HCT116 (cell line): ENCODE measurements around the gene SLC38A9. TPM values are rescaled to one million over a fixed set of nuclear protein-coding genes. Genes with fewer than 3 reads are reported as not detected.

Experiments used
- ATAC-seq: fragments of 200-7000 bp; cut with Tn5 transposase; 2 replicates; pipeline ENCODE4 v1.9.1; 2020; ENCODE audit warnings: mild to moderate bottlenecking, moderate library complexity
- BruUV-seq: library from RNA; stranded (reverse); fragments of 400-500 nt; replicated peaks from 2 replicates; lab custom pipeline; 2021; lab: Mats Ljungman, UMichigan
- CTCF ChIA-PET: fragments of 300-600 bp; sonication (Branson Sonifier 250); formaldehyde crosslinking; loops from one replicate; lab custom pipeline; 2021; ENCODE audit warnings: antibody characterized with exemption; lab: Charles Lee
- POLR2A ChIA-PET: fragments of 300-600, 350-600 bp; sonication (Branson Sonifier 250); formaldehyde crosslinking; loops from one replicate; lab custom pipeline; 2021; ENCODE audit warnings: antibody characterized with exemption; lab: Charles Lee
- RAD21 ChIA-PET, 2 experiments: fragments of 300-600 bp; sonication (Branson Sonifier 250); formaldehyde crosslinking; loops; one replicate each; lab custom pipeline; 2023; ENCODE audit warnings: low total read pairs in 2 of 2; ENCODE audit not compliant: uncharacterized antibody in 2 of 2, unreplicated experiment in 2 of 2, low non-redundant PET in 1 of 2; lab: Charles Lee
- DNase-seq: peaks from one replicate; pipeline ENCODE4 v3.0.0-alpha.2; 2010; ENCODE audit warnings: low read depth, low spot score
- H2AFZ ChIP-seq: fragments of 200-600 bp; shearing (Covaris generic), sonication (generic); 2 replicates; pipeline ENCODE4 v1.6.1; 2017; ENCODE audit warnings: low read depth, mixed run types, mixed read lengths, antibody characterized with exemption, low read length; ENCODE audit not compliant: poor library complexity, severe bottlenecking
- H3K27ac ChIP-seq: 2 replicates; pipeline ENCODE4 v1.5.1; 2012; ENCODE audit warnings: low read depth, low read length
- H3K27me3 ChIP-seq: fragments of 200-600 bp; sonication (generic); 2 replicates; pipeline ENCODE4 v1.6.1; 2016; ENCODE audit warnings: mixed run types, low read length, mixed read lengths; ENCODE audit not compliant: insufficient read depth
- H3K36me3 ChIP-seq, 2 experiments: fragments of 200-500 bp in 1 of 2; fragments of 200-600 bp in 1 of 2; sonication (Bioruptor generic) in 1 of 2; sonication (generic) in 1 of 2; 2 replicates each; pipeline versions ENCODE4 v1.5.1 to v1.6.1; 2014 to 2016; ENCODE audit warnings: low read length in 2 of 2, inconsistent platforms in 1 of 2, mixed read lengths in 1 of 2, mixed run types in 1 of 2; ENCODE audit not compliant: insufficient read depth in 2 of 2, control insufficient read depth in 1 of 2
- H3K4me1 ChIP-seq, 2 experiments: fragments of 200-600 bp in 1 of 2; sonication (generic) in 1 of 2; 2 replicates each; pipeline versions ENCODE4 v1.5.1 to v1.6.1; 2012 to 2017; ENCODE audit warnings: low read length in 2 of 2, inconsistent platforms in 1 of 2, mild to moderate bottlenecking in 1 of 2, mixed read lengths in 1 of 2, mixed run types in 1 of 2, moderate library complexity in 1 of 2; ENCODE audit not compliant: insufficient read depth in 2 of 2, control insufficient read depth in 1 of 2
- H3K4me2 ChIP-seq: fragments of 200-600 bp; sonication (generic); 2 replicates; pipeline ENCODE4 v1.6.1; 2017; ENCODE audit warnings: mixed run types, low read length, mixed read lengths
- H3K4me3 ChIP-seq, 2 experiments: fragments of 200-600 bp in 1 of 2; sonication (generic) in 1 of 2; replicated peaks in 1 of 2; 2 replicates each; pipeline ENCODE4 v1.5.1; 2011 to 2016; ENCODE audit warnings: low read length in 2 of 2, control low read depth in 1 of 2, low read depth in 1 of 2, mild to moderate bottlenecking in 1 of 2, mixed read lengths in 1 of 2, mixed run types in 1 of 2
- H3K79me2 ChIP-seq: fragments of 200-600 bp; sonication (generic); 2 replicates; pipeline ENCODE4 v1.6.1; 2017; ENCODE audit warnings: mild to moderate bottlenecking, mixed run types, low read length, moderate library complexity, mixed read lengths; ENCODE audit not compliant: insufficient read depth
- H3K9ac ChIP-seq: fragments of 200-600 bp; sonication (generic); 2 replicates; pipeline ENCODE4 v1.6.1; 2016; ENCODE audit warnings: low read length, mixed read lengths
- H3K9me2 ChIP-seq: fragments of 200-600 bp; sonication (generic), shearing (Covaris generic); 2 replicates; pipeline ENCODE4 v1.6.1; 2017; ENCODE audit warnings: mixed run types, mild to moderate bottlenecking, moderate library complexity; ENCODE audit not compliant: insufficient read depth
- H3K9me3 ChIP-seq, 2 experiments: fragments of 200-500 bp in 1 of 2; fragments of 200-600 bp in 1 of 2; sonication (Bioruptor generic) in 1 of 2; sonication (generic) in 1 of 2; 2 replicates each; pipeline ENCODE4 v1.6.1; 2014 to 2017; ENCODE audit warnings: low read length in 2 of 2, mixed read lengths in 2 of 2, inconsistent platforms in 1 of 2, low read depth in 1 of 2, mild to moderate bottlenecking in 1 of 2, mixed run types in 1 of 2, moderate library complexity in 1 of 2; ENCODE audit not compliant: control insufficient read depth in 1 of 2, insufficient read depth in 1 of 2
- H4K20me1 ChIP-seq: fragments of 200-600 bp; sonication (generic), shearing (Covaris generic); 2 replicates; pipeline ENCODE4 v1.6.1; 2017; ENCODE audit warnings: mixed run types, mild to moderate bottlenecking, moderate library complexity; ENCODE audit not compliant: insufficient read depth
- CBX3 ChIP-seq: IDR thresholded peaks from 2 replicates; pipeline ENCODE4 v1.6.1; 2012; ENCODE audit warnings: low read depth
- CEBPB ChIP-seq: IDR thresholded peaks from 2 replicates; pipeline ENCODE4 v1.6.1; 2012; ENCODE audit warnings: low read depth
- EGR1 ChIP-seq: IDR thresholded peaks from 2 replicates; pipeline ENCODE4 v1.6.1; 2012; ENCODE audit warnings: low read depth
- ELF1 ChIP-seq: IDR thresholded peaks from 2 replicates; pipeline ENCODE4 v1.6.1; 2012; ENCODE audit warnings: low read depth, borderline replicate concordance
- EZH2phosphoT487 ChIP-seq: fragments of 200-600 bp; IDR thresholded peaks from 2 replicates; pipeline ENCODE4 v1.6.1; 2018; ENCODE audit warnings: antibody characterized with exemption, borderline replicate concordance
- FOSL1 ChIP-seq: IDR thresholded peaks from 2 replicates; pipeline ENCODE4 v1.6.1; 2012; ENCODE audit warnings: low read depth
- JUND ChIP-seq: IDR thresholded peaks from 2 replicates; pipeline ENCODE4 v1.6.1; 2012
- MAX ChIP-seq: IDR thresholded peaks from 2 replicates; pipeline ENCODE4 v1.6.1; 2012
- POLR2A ChIP-seq: IDR thresholded peaks from 2 replicates; pipeline ENCODE4 v1.7.0; 2011; ENCODE audit warnings: borderline replicate concordance; ENCODE audit not compliant: insufficient read depth, insufficient read length; ENCODE audit errors: extremely low read depth
- POLR2AphosphoS5 ChIP-seq: IDR thresholded peaks from 2 replicates; pipeline ENCODE4 v1.6.1; 2011; ENCODE audit warnings: mild to moderate bottlenecking, low read depth, low read length, moderate library complexity
- RAD21 ChIP-seq: IDR thresholded peaks from 2 replicates; pipeline ENCODE4 v1.6.1; 2012; ENCODE audit warnings: low read depth, mild to moderate bottlenecking
- REST ChIP-seq: IDR thresholded peaks from 2 replicates; pipeline ENCODE4 v1.6.1; 2012; ENCODE audit warnings: low read depth
- SIN3A ChIP-seq: IDR thresholded peaks from 2 replicates; pipeline ENCODE4 v1.6.1; 2012; ENCODE audit warnings: low read depth
- SRF ChIP-seq: IDR thresholded peaks from 2 replicates; pipeline ENCODE4 v1.6.1; 2012; ENCODE audit warnings: low read depth
- TCF7L2 ChIP-seq: IDR thresholded peaks from 2 replicates; pipeline ENCODE4 v1.7.0; 2011; ENCODE audit warnings: borderline replicate concordance, inconsistent platforms; ENCODE audit not compliant: insufficient read depth, insufficient read length; ENCODE audit errors: extremely low read depth
- YY1 ChIP-seq: IDR thresholded peaks from 2 replicates; pipeline ENCODE4 v1.6.1; 2011; ENCODE audit warnings: low read length, low read depth, moderate library complexity, mild to moderate bottlenecking; ENCODE audit not compliant: insufficient replicate concordance; ENCODE audit errors: extremely low read depth
- ZBTB33 ChIP-seq: IDR thresholded peaks from 2 replicates; pipeline ENCODE4 v1.6.1; 2011; ENCODE audit warnings: mild to moderate bottlenecking, low read length, moderate library complexity; ENCODE audit not compliant: insufficient replicate concordance; ENCODE audit errors: extremely low read depth
- ZFX ChIP-seq: fragments of 450-650 bp; IDR thresholded peaks from 2 replicates; pipeline ENCODE4 v1.6.1; 2017
- intact Hi-C: fragments of 100-400 bp; cut with micrococcal nuclease; formaldehyde crosslinking; loops from 2 replicates; pipeline ENCODE4 v1.10.0; 2022
- total RNA-seq: library from RNA; stranded (reverse); gene quantifications from one replicate; pipeline ENCODE4 v1.2.1, GENCODE V29; 2021; ENCODE audit not compliant: unreplicated experiment

The SLC38A9 gene
- total RNA-seq, 1 experiment from 2014 or later, result 12.6 TPM

- peaks cover 16 to 21% of the 10 kb centered on the region in 2 experiments for H3K4me1 ChIP-seq
- no peak overlapping the region; the same call in 1 of the 2 replicates for H3K4me2 ChIP-seq
- H4K20me1 ChIP-seq, result no peaks in the 10 kb centered on the region
- H3K27ac ChIP-seq, result no peak overlapping the region
- no peak for DNase-seq
- BruUV-seq, result no TSS peak
- H3K79me2 ChIP-seq, result no peaks in the 10 kb centered on the region
- TF ChIP-seq MAX, result no peak
- TF ChIP-seq YY1, result no peak
- TF ChIP-seq EGR1, result no peak
- TF ChIP-seq SIN3A, result no peak
- TF ChIP-seq RAD21, result no peak
- no peak for TF ChIP-seq FOSL1
- no peak for TF ChIP-seq POLR2A
- no peak for TF ChIP-seq CEBPB
- TF ChIP-seq EZH2phosphoT487, result no peak
- TF ChIP-seq POLR2AphosphoS5, result no peak
- no peak for TF ChIP-seq ELF1
- TF ChIP-seq SRF, result no peak
- TF ChIP-seq TCF7L2, result no peak
- TF ChIP-seq JUND, result no peak
- TF ChIP-seq REST, result no peak
- TF ChIP-seq ZBTB33, result no peak
- TF ChIP-seq CBX3, result no peak
- TF ChIP-seq ZFX, result no peak
- ATAC-seq, result no peak
- intact Hi-C loops, result no loop called here
- no peak overlapping the region for H3K4me3 ChIP-seq
- no peak overlapping the region for H2AFZ ChIP-seq
- H3K9ac ChIP-seq, result no peak overlapping the region
- RAD21 ChIA-PET, result no interaction called here
- no peaks in the 10 kb centered on the region for H3K9me2 ChIP-seq
- H3K36me3 ChIP-seq, result no peaks in the 10 kb centered on the region
- no peaks in the 10 kb centered on the region for H3K27me3 ChIP-seq
- POLR2A ChIA-PET, result no interaction called here
- CTCF ChIA-PET, result no interaction called here
- H3K9me3 ChIP-seq, result no peaks in the 10 kb centered on the region
These were observed 119.0 kb downstream of the SLC38A9 start for GRCh38 chr5:55593115-55593472.
